ENCODE results near the gene COL4A1.
"Not testable (repeated sequence)": the region's sequence is repeated elsewhere in the genome, so short reads cannot be mapped to it uniquely, and the experiment has no call there.

Gene COL4A1

GRCh38 chr13:110124201-110124940 is 182.6 kb downstream of the COL4A1 start:
- no peak for DNase-seq

- no peak for DNase-seq
Measured at GRCh38 chr13:110123041-110123809, 183.7 kb downstream of the COL4A1 start.

DNA sequence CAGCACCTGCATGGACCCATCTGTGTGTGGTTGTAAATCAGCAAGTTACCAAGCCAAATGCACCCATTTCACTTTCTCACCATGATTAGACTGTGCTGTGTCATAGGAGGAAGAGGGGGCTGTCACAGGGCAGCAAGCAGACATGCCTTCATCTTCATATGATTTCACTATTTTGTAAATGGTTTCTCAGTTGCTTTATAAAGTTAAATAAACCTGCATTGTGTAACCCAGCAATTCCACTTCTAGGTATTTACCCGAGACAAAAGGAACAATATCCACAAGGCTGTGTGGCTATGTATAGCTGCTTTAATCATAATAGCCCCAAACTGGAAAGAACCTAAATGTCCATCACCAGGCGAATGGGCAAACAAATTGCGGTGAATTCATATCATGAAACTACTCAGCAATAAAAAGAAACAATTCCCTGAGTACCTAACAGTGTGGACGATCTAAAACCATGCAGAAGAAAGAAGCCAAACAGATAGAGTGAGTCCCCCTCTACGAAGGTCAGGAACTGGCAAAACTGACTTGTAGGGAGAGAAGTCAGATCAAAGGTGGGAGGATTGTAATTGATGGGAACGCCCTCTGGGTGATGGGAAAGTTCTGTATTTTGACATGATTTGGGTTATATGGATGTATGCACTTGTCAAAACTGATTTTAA is 185.4 kb downstream of the COL4A1 start:
- no peak for DNase-seq

- DNase-seq, result no peak
Measured at GRCh38 chr13:110119935-110120905, 186.7 kb downstream of the COL4A1 start.

DNA sequence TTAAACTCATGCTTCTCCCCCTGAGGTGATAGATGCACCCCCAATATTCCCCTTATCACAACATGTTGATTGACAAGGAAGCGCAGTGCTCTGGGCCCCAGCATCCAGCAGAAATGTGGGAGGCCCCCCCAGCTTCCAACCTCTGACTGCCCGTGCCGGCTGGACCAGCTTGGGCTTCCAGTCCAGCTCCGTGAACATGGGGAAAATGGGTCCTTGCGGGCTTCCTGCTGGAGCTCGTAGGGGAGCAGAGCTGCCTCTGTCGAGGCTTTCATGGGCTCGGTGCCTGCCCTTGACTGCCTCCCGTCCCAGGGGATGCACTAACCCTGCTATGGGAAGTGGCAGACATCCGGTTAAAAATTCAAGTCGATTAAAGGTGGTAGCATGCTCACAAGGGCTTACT is 188.9 kb downstream of the COL4A1 start:
- DNase-seq, result no peak

GRCh38 chr13:110116072-110116487 is 190.9 kb downstream of the COL4A1 start:
- peak; percentile 35 for DNase-seq

DNA sequence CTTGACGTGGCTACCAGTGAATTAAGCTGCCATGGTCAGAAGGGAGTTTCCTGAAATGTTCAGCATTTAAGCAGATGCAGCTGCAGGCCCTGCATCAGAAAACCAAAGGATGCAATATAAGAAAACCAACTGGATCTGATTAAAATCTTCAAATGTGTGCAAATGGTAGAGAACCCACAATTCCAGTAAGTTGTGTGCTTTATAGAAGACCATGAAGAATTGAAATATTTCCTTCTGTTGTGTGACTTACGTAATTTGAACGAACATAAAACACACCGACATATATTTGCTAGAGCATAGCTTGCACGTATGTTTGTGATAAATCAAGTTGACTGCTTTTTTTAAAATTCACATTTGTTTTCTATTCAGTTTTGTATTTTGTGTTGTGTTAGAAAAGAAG is 191.4 kb downstream of the COL4A1 start:
- DNase-seq, result no peak

DNA sequence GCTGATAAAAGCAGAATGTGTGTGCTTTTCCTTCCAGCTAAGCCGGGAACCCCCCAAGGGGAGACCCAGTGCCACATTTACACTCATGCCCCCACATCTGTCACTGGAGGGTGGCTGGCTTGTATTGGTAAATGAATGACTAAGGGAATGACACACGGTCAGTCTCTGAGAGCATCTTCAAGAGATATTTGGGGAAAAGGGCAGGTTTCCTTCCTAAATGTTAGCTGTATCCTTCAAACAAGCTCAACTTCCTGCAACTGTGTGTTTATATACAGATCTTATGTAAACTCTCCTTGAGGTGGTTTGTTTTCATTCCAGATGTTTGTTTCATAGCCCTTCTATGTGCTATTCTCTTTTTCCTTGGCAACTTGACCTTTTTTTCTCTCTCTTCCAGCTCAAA is 192.6 kb downstream of the COL4A1 start:
- no peak for DNase-seq

DNA sequence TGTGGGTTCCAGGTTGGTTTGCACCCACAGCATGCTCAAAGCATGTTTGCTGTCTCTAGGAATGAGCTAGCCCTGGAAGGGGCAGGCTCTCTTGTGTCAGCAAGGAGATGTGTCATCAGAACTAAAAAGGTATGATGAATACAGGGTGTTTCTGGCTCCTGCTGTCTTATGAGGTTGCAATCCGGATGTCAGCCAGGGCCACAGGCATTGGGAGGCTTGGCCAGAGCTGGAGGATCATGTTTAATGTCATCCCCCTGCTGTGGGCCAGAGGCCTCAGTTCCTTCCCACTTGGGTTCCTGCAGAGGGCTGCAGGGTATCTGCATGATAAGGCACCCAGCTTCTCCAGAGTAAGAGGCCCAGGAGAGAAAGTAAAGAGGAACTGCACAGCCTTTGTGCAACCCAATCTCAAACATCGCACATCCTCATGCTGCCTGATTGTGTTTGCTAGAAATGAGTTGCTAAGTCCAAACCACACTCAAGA is 193.6 kb downstream of the COL4A1 start:
- DNase-seq, result no peak

DNA sequence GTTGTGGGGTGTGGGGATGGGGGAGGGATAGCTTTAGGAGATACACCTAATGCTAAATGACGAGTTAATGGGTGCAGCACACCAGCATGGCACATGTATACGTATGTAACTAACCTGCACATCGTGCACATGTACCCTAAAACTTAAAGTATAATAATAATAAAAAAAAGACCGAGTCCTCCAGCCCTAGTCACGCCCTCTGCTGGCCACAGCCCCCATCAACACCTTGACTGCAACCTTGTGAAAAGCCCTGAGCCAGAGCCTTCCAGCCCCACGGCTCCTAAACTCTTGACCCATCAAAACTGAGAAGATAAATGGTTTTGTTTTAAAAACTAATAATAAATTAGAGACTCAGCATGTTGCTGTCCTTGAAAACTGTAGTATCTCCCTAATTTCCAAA is 194.6 kb downstream of the COL4A1 start:
- DNase-seq, result not testable (repeated sequence)

DNA sequence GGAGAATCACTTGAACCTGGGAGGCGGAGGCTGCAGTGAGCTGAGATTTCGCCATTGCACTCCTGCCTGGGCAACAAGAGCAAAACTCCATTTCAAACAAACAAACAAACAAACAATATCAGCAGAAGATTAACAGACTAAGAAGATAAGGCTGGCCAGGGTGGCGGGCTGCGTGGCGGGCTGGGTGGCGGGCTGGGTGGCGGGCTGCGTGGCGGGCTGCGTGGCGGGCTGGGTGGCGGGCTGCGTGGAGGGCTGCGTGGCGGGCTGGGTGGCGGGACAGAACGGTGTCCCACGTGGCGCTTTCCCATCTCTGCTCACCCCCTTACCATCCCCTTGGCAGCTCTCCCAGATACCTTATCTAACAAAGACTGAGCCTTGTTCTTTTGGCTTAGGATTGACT is 196.2 kb downstream of the COL4A1 start:
- no peak for DNase-seq

- DNase-seq, result no peak
Measured at GRCh38 chr13:110109910-110110309, 197.0 kb downstream of the COL4A1 start.

DNA sequence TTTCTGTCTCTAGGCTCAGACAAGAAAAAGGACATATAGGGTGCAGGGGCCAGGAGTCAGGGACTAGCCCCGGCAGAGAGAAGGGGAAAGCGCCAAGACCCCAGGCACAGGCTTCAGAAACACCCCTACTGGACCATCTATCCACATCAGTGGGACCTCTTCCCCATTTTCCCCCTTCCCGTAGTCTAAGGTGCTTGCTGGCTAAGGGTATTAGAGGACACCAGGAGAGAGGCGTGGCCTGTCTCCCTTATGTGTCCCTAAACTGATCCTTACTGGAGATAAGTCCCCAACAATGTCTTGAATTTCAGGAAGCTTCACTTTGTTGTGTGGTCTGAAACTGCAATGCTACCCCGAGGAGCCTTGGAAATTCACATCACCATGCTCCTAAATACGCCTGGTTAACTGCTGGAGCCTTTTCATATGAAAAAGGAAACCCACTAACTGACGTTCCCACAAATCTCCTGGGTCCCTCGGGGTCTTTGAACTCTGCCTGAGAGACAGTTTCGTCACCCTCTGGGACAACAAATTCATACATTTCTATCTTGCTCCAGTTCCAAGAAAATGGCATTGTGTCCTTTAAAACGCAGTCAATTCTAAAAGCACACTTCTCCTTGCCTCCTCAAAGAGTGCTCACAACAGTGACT is 197.7 kb downstream of the COL4A1 start:
- DNase-seq, result no peak

DNA sequence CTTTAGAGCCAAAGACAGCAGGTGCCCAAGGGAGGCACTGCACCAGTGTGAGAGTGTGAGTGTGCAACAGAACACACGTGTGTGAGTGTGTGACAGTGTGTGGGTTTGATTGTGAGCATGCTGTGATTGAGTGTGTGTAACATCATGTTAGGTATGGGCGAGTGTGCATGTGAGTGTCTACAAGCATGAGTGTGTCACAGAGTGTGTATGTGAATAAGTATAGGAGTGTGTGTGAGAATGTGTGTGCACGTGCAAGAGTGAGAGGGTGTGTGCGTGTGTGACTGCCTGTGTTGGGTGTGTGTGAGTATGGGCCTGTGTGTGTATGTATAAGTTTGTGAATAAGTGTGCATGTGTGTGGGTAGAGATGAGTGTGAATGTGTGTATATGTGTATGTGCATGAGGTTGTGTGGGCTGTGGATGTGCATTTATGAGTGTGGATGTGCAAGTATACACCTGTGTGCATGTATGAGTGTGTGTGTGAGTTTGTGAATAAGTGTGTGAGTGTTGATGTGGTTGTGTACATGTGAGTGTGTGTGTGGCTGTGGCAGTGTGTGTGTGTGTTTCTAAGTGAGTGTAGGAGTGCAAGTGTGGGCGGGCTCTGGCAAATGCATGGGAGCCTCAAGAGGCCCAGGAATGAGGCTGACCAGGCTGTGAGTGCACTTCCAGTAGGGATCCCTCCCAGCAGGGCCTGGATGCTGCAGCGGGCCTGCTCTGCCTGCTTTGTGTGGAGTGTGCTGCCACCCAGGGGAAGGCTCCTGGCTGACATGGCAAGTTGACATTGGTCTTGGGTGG is 198.4 kb downstream of the COL4A1 start:
- DNase-seq, result no peak

GRCh38 chr13:110107568-110108347 is 199.2 kb downstream of the COL4A1 start:
- DNase-seq, result no peak

DNA sequence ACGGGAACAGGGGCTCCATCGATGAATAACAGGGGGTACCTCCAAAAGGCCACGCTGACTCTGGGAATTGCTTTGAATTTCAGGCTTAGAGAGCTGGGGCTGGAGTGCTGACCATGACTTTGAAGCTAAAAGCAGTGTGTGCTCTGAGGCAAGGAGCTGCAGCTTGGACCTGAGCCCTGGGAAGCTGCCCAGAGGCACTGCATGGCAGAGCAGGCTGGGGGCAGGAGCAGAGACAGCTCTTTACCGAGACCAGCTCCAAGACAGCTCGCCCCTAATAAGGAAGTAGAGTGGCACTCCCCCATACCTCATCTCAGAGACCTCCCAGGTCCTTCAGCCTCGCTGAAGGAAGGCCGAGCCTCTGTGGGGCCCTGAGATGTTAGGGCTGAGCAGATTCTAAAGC is 200.2 kb downstream of the COL4A1 start:
- no peak for DNase-seq

- no peak for DNase-seq
Measured at GRCh38 chr13:110105136-110105535, 201.8 kb downstream of the COL4A1 start.

- DNase-seq, result no peak
Measured at GRCh38 chr13:110103534-110103933, 203.4 kb downstream of the COL4A1 start.

- DNase-seq, result no peak
Measured at GRCh38 chr13:110103026-110103425, 203.9 kb downstream of the COL4A1 start.

- DNase-seq, result no peak
Measured at GRCh38 chr13:110102053-110102452, 204.9 kb downstream of the COL4A1 start.

Data from activated naive CD4-positive, alpha-beta T cell treated with anti-CD3 and anti-CD28 coated beads, Interleukin-2, amount 50 U/mL, for 16 hours (primary cell).